HEK293 (cell line): ENCODE data around the gene TMEM250.
A peak's percentile ranks its signal among the peaks of the same experiment; 100 is the strongest.

Experiments used
- BCL11B ChIP-seq: fragments of 450-650 bp; formaldehyde crosslinking; IDR thresholded peaks from 2 replicates; pipeline ENCODE4 v1.5.1; 2016; ENCODE audit warnings: low read depth, missing biosample characterization, missing genetic modification characterization
- FEZF1 ChIP-seq: fragments of 450-650 bp; formaldehyde crosslinking; IDR thresholded peaks from 2 replicates; pipeline ENCODE4 v1.5.1; 2016; ENCODE audit warnings: missing biosample characterization, missing genetic modification characterization
- KLF16 ChIP-seq: fragments of 450-650 bp; formaldehyde crosslinking; IDR thresholded peaks from 2 replicates; pipeline ENCODE4 v1.5.1; 2017; ENCODE audit warnings: missing biosample characterization, missing genetic modification characterization
- SCRT1 ChIP-seq: fragments of 450-650 bp; formaldehyde crosslinking; IDR thresholded peaks from 2 replicates; pipeline ENCODE4 v1.5.1; 2016; ENCODE audit warnings: missing biosample characterization, missing genetic modification characterization, borderline replicate concordance
- ZBTB1 ChIP-seq: fragments of 450-650 bp; formaldehyde crosslinking; IDR thresholded peaks from 2 replicates; pipeline ENCODE4 v1.5.1; 2016; ENCODE audit warnings: missing biosample characterization, missing genetic modification characterization
- ZBTB17 ChIP-seq: fragments of 450-650 bp; formaldehyde crosslinking; IDR thresholded peaks from 2 replicates; pipeline ENCODE4 v1.5.1; 2016; ENCODE audit warnings: missing biosample characterization, missing genetic modification characterization
- ZFP3 ChIP-seq: fragments of 450-650 bp; formaldehyde crosslinking; IDR thresholded peaks from 2 replicates; pipeline ENCODE4 v1.5.1; 2016; ENCODE audit warnings: low read depth, missing biosample characterization, missing genetic modification characterization
- ZNF211 ChIP-seq: fragments of 450-650 bp; formaldehyde crosslinking; IDR thresholded peaks from 2 replicates; pipeline ENCODE4 v1.5.1; 2016; ENCODE audit warnings: low read depth, missing biosample characterization, missing genetic modification characterization
- ZNF561 ChIP-seq: fragments of 450-650 bp; IDR thresholded peaks from 2 replicates; pipeline ENCODE4 v1.5.1; 2018; ENCODE audit warnings: missing biosample characterization, missing genetic modification characterization, borderline replicate concordance
- ZNF785 ChIP-seq: fragments of 450-650 bp; formaldehyde crosslinking; IDR thresholded peaks from 2 replicates; pipeline ENCODE4 v1.5.1; 2016; ENCODE audit warnings: missing biosample characterization, missing genetic modification characterization
- TF ChIP-seq, protein P1 (sequence below): fragments of 450-650 bp; formaldehyde crosslinking; IDR thresholded peaks from 2 replicates; pipeline ENCODE4 v1.5.1; 2016; ENCODE audit warnings: missing biosample characterization, missing genetic modification characterization
- TF ChIP-seq, protein P2 (sequence below): fragments of 450-650 bp; formaldehyde crosslinking; IDR thresholded peaks from 2 replicates; pipeline ENCODE4 v1.5.1; 2017; ENCODE audit warnings: missing biosample characterization, missing genetic modification characterization
- TF ChIP-seq, protein P3 (sequence below): fragments of 450-650 bp; formaldehyde crosslinking; IDR thresholded peaks from 2 replicates; pipeline ENCODE4 v1.5.1; 2016; ENCODE audit warnings: missing biosample characterization, missing genetic modification characterization
- TF ChIP-seq, protein P4 (sequence below): fragments of 450-650 bp; formaldehyde crosslinking; IDR thresholded peaks from 2 replicates; pipeline ENCODE4 v1.5.1; 2016; ENCODE audit warnings: missing biosample characterization, missing genetic modification characterization, borderline replicate concordance
- TF ChIP-seq, protein P5 (sequence below): fragments of 450-650 bp; formaldehyde crosslinking; IDR thresholded peaks from 2 replicates; pipeline ENCODE4 v1.5.1; 2016; ENCODE audit warnings: missing biosample characterization, missing genetic modification characterization
- TF ChIP-seq, protein P6 (sequence below): fragments of 450-650 bp; formaldehyde crosslinking; IDR thresholded peaks from 2 replicates; pipeline ENCODE4 v1.5.1; 2016; ENCODE audit warnings: missing biosample characterization, missing genetic modification characterization
- TF ChIP-seq, protein P7 (sequence below): fragments of 450-650 bp; formaldehyde crosslinking; IDR thresholded peaks from 2 replicates; pipeline ENCODE4 v1.5.1; 2016; ENCODE audit warnings: missing biosample characterization, missing genetic modification characterization, borderline replicate concordance

TMEM250 gene

DNA sequence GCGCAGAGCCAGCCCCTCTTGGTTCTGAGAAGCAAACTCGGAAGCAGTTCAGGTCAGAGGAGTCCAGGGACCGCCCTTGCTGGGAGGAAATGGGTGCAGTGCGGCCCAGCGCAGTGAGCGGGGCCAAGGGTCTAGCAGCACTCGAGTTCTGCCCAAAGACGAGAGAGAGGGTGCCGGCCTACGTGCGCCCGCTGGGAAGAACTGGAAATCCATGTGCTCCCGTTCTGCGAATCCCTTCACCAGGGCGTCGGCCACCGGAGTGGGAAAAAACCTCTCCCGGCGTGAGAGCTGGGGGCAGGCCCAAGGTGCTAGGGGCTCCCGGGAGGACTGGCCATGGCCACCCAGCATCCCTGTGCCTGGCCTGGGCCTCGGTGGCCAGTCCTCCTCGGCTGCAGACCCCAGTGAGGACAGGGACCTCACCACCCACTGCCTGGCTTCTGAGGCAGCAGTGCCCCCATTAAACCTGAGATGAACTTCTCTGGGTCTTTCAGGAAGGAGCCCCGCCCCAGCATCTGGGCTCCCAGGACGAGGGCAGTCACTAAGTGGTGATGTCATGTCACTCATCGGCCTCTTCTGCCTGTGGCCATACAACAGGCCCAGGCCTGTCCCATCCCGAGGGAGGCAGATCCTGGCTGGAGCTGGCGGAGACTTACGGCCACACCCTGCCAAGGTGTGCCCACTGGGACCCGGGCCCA is 10.6 kb downstream of the TMEM250 start (continued):
- TF ChIP-seq, protein P1, sequence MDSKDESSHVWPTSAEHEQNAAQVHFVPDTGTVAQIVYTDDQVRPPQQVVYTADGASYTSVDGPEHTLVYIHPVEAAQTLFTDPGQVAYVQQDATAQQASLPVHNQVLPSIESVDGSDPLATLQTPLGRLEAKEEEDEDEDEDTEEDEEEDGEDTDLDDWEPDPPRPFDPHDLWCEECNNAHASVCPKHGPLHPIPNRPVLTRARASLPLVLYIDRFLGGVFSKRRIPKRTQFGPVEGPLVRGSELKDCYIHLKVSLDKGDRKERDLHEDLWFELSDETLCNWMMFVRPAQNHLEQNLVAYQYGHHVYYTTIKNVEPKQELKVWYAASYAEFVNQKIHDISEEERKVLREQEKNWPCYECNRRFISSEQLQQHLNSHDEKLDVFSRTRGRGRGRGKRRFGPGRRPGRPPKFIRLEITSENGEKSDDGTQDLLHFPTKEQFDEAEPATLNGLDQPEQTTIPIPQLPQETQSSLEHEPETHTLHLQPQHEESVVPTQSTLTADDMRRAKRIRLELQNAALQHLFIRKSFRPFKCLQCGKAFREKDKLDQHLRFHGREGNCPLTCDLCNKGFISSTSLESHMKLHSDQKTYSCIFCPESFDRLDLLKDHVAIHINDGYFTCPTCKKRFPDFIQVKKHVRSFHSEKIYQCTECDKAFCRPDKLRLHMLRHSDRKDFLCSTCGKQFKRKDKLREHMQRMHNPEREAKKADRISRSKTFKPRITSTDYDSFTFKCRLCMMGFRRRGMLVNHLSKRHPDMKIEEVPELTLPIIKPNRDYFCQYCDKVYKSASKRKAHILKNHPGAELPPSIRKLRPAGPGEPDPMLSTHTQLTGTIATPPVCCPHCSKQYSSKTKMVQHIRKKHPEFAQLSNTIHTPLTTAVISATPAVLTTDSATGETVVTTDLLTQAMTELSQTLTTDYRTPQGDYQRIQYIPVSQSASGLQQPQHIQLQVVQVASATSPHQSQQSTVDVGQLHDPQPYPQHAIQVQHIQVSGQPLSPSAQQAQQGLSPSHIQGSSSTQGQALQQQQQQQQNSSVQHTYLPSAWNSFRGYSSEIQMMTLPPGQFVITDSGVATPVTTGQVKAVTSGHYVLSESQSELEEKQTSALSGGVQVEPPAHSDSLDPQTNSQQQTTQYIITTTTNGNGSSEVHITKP (tag by site-specific recombination): peak; percentile 76
- TF ChIP-seq BCL11B (no peak), KLF16 (tag by site-specific recombination) (no peak), ZBTB17 (tag by site-specific recombination) (peak; percentile 97), ZBTB1 (tag by site-specific recombination) (no peak), ZNF785 (tag by site-specific recombination) (no peak), ZNF561 (tag by site-specific recombination) (peak; percentile 53; the same call in 1 of the 2 replicates), SCRT1 (no peak), ZNF211 (tag by site-specific recombination) (no peak), ZFP3 (tag by site-specific recombination) (no peak), FEZF1 (peak; percentile 83)
- TF ChIP-seq, protein P2, sequence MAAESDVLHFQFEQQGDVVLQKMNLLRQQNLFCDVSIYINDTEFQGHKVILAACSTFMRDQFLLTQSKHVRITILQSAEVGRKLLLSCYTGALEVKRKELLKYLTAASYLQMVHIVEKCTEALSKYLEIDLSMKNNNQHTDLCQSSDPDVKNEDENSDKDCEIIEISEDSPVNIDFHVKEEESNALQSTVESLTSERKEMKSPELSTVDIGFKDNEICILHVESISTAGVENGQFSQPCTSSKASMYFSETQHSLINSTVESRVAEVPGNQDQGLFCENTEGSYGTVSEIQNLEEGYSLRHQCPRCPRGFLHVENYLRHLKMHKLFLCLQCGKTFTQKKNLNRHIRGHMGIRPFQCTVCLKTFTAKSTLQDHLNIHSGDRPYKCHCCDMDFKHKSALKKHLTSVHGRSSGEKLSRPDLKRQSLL (tag by site-specific recombination): no peak
- TF ChIP-seq, protein P3, sequence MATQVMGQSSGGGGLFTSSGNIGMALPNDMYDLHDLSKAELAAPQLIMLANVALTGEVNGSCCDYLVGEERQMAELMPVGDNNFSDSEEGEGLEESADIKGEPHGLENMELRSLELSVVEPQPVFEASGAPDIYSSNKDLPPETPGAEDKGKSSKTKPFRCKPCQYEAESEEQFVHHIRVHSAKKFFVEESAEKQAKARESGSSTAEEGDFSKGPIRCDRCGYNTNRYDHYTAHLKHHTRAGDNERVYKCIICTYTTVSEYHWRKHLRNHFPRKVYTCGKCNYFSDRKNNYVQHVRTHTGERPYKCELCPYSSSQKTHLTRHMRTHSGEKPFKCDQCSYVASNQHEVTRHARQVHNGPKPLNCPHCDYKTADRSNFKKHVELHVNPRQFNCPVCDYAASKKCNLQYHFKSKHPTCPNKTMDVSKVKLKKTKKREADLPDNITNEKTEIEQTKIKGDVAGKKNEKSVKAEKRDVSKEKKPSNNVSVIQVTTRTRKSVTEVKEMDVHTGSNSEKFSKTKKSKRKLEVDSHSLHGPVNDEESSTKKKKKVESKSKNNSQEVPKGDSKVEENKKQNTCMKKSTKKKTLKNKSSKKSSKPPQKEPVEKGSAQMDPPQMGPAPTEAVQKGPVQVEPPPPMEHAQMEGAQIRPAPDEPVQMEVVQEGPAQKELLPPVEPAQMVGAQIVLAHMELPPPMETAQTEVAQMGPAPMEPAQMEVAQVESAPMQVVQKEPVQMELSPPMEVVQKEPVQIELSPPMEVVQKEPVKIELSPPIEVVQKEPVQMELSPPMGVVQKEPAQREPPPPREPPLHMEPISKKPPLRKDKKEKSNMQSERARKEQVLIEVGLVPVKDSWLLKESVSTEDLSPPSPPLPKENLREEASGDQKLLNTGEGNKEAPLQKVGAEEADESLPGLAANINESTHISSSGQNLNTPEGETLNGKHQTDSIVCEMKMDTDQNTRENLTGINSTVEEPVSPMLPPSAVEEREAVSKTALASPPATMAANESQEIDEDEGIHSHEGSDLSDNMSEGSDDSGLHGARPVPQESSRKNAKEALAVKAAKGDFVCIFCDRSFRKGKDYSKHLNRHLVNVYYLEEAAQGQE: no peak
- TF ChIP-seq, protein P4, sequence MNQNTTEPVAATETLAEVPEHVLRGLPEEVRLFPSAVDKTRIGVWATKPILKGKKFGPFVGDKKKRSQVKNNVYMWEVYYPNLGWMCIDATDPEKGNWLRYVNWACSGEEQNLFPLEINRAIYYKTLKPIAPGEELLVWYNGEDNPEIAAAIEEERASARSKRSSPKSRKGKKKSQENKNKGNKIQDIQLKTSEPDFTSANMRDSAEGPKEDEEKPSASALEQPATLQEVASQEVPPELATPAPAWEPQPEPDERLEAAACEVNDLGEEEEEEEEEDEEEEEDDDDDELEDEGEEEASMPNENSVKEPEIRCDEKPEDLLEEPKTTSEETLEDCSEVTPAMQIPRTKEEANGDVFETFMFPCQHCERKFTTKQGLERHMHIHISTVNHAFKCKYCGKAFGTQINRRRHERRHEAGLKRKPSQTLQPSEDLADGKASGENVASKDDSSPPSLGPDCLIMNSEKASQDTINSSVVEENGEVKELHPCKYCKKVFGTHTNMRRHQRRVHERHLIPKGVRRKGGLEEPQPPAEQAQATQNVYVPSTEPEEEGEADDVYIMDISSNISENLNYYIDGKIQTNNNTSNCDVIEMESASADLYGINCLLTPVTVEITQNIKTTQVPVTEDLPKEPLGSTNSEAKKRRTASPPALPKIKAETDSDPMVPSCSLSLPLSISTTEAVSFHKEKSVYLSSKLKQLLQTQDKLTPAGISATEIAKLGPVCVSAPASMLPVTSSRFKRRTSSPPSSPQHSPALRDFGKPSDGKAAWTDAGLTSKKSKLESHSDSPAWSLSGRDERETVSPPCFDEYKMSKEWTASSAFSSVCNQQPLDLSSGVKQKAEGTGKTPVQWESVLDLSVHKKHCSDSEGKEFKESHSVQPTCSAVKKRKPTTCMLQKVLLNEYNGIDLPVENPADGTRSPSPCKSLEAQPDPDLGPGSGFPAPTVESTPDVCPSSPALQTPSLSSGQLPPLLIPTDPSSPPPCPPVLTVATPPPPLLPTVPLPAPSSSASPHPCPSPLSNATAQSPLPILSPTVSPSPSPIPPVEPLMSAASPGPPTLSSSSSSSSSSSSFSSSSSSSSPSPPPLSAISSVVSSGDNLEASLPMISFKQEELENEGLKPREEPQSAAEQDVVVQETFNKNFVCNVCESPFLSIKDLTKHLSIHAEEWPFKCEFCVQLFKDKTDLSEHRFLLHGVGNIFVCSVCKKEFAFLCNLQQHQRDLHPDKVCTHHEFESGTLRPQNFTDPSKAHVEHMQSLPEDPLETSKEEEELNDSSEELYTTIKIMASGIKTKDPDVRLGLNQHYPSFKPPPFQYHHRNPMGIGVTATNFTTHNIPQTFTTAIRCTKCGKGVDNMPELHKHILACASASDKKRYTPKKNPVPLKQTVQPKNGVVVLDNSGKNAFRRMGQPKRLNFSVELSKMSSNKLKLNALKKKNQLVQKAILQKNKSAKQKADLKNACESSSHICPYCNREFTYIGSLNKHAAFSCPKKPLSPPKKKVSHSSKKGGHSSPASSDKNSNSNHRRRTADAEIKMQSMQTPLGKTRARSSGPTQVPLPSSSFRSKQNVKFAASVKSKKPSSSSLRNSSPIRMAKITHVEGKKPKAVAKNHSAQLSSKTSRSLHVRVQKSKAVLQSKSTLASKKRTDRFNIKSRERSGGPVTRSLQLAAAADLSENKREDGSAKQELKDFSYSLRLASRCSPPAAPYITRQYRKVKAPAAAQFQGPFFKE (tag by site-specific recombination): no peak
- TF ChIP-seq, protein P5, sequence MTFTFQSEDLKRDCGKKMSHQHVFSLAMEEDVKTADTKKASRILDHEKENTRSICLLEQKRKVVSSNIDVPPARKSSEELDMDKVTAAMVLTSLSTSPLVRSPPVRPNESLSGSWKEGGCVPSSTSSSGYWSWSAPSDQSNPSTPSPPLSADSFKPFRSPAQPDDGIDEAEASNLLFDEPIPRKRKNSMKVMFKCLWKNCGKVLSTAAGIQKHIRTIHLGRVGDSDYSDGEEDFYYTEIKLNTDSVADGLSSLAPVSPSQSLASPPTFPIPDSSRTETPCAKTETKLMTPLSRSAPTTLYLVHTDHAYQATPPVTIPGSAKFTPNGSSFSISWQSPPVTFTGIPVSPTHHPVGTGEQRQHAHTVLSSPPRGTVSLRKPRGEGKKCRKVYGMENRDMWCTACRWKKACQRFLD: no peak
- TF ChIP-seq, protein P6, sequence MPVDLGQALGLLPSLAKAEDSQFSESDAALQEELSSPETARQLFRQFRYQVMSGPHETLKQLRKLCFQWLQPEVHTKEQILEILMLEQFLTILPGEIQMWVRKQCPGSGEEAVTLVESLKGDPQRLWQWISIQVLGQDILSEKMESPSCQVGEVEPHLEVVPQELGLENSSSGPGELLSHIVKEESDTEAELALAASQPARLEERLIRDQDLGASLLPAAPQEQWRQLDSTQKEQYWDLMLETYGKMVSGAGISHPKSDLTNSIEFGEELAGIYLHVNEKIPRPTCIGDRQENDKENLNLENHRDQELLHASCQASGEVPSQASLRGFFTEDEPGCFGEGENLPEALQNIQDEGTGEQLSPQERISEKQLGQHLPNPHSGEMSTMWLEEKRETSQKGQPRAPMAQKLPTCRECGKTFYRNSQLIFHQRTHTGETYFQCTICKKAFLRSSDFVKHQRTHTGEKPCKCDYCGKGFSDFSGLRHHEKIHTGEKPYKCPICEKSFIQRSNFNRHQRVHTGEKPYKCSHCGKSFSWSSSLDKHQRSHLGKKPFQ (tag by site-specific recombination): no peak
- TF ChIP-seq, protein P7, sequence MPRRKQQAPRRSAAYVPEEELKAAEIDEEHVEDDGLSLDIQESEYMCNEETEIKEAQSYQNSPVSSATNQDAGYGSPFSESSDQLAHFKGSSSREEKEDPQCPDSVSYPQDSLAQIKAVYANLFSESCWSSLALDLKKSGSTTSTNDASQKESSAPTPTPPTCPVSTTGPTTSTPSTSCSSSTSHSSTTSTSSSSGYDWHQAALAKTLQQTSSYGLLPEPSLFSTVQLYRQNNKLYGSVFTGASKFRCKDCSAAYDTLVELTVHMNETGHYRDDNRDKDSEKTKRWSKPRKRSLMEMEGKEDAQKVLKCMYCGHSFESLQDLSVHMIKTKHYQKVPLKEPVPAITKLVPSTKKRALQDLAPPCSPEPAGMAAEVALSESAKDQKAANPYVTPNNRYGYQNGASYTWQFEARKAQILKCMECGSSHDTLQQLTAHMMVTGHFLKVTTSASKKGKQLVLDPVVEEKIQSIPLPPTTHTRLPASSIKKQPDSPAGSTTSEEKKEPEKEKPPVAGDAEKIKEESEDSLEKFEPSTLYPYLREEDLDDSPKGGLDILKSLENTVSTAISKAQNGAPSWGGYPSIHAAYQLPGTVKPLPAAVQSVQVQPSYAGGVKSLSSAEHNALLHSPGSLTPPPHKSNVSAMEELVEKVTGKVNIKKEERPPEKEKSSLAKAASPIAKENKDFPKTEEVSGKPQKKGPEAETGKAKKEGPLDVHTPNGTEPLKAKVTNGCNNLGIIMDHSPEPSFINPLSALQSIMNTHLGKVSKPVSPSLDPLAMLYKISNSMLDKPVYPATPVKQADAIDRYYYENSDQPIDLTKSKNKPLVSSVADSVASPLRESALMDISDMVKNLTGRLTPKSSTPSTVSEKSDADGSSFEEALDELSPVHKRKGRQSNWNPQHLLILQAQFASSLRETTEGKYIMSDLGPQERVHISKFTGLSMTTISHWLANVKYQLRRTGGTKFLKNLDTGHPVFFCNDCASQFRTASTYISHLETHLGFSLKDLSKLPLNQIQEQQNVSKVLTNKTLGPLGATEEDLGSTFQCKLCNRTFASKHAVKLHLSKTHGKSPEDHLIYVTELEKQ (tag by site-specific recombination): peak; percentile 74; the same call in 1 of the 2 replicates
